GM18867 (cell line): ENCODE data around the gene IQCK.
"Not testable (repeated sequence)": the region's sequence is repeated elsewhere in the genome, so short reads cannot be mapped to it uniquely, and the experiment has no call there.

Source experiments
- ATAC-seq: cut with Tn5 transposase; IDR thresholded peaks from one replicate; pipeline ENCODE4 v1.9.1; 2021; ENCODE audit warnings: mild to moderate bottlenecking, moderate library complexity; ENCODE audit not compliant: unreplicated experiment

The IQCK gene

GRCh38 chr16:19801824-19802223 lies 83.8 kb downstream of the IQCK start:
- ATAC-seq = not testable (repeated sequence)

DNA sequence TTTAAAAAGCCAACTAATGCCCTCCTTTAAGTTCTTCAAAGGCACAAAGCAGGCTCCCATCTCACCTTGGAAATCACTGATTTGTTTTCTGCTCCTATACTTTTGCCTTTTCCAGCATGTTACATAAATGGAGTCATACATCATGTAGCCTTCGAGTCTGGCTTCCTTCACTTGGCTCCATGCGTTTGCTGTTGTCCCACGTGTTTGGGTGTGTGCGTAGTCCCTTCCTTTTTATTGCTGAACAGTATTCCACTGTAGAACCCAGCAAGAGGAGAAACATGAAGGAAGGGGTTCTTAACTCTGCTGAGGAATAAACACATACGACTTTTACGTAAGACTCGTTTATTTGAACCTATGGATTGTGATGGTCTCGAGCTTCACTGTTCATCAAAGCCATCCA lies 84.5 kb downstream of the IQCK start:
- ATAC-seq = no peak

- ATAC-seq = no peak
Measured at GRCh38 chr16:19804538-19805323, 86.7 kb downstream of the IQCK start.

DNA sequence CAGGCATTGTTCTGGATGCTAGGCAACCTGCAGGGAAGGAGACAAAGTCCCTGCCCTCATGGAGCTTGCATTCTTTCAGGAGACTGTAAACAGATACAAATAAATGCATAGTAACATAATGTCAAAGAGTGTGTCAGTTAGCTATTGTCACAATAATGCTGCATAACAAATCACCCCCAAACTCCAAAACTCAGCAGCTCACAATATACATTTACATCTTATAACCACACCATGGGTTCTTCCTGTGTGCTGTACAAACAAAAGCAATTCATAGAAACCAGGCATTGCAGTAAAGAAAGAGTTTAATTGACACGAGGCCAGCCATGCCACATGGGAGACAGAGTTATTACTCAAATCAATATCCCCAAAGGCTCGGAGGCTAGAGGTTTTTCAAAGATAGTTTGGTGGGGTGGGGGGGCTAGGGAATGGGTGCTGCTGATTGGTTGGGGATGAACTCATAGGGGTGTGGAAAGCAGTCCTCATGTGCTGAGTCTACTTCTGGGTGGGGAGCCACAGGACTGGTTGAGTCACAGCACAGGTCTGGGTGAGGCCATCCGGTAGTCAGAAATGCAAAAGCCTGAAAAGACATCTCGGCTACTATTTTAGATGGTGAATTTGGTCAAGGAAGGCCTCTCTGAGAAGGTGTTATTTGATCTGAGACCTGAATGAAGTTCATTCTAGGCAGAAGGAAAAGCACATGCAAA lies 87.5 kb downstream of the IQCK start:
- no peak for ATAC-seq

- ATAC-seq = no peak
Measured at GRCh38 chr16:19808061-19808641, 90.1 kb downstream of the IQCK start.

GRCh38 chr16:19809121-19809635 lies 91.1 kb downstream of the IQCK start:
- ATAC-seq = no peak

DNA sequence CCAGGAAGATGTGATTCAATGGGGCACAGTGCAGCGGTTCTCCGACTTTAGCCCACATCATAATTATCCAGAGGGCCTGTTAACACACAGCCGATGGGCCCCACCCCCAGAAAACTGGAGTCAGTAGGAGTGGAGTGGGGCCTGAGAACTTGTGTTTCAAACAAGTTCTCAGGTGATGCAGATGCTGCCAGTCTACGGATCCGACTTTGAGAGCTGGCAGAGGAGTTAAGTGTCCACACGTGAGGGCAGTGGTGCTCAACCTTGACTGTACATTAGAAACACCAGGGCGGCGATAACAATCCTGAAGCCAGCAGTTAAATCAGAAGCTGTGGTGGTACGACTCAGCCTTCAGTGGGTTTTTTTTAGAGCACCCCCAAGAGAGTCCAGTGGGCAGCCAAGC lies 91.6 kb downstream of the IQCK start:
- no peak for ATAC-seq

DNA sequence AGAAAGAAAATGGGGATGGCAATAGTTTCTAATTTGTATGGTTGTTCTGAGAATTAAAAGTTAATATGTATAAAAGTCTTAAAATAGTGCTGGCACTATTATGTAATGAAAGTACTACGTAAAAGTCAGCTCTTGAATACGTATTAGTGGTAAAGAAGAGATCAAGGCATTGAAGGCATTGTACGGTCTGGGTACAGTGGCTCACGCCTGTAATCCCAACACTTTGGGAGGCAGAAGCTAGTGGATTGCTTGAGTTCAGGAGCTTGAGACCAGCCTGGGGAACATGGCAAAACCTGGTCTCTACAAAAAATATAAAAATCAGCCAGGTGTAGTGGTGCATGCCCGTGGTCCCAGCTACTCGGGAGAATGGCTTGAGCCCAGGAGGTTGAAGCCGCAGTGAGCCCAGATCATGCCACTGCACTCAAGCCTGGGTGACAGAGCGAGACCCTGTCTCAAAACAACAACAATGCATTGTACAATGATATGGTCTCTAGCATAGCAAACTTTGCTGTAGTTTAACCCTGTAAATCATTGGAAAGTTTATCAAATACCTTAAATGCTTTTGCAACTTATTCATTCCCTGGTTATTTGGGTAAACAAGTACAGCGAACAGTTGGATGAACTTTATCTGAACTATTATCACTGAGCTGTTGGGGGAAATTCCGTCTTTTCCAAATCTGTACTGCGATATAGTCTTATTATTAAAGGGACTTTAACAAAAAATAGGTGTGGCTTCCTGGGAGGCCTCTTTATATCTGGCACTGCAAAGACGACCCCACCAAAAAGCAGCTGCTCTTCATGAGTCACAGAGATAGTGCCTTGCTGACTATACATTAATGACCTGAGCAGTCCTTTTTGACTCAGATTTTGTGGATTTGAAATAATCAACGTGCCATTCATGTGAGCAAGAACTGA lies 93.0 kb downstream of the IQCK start:
- ATAC-seq = no peak

DNA sequence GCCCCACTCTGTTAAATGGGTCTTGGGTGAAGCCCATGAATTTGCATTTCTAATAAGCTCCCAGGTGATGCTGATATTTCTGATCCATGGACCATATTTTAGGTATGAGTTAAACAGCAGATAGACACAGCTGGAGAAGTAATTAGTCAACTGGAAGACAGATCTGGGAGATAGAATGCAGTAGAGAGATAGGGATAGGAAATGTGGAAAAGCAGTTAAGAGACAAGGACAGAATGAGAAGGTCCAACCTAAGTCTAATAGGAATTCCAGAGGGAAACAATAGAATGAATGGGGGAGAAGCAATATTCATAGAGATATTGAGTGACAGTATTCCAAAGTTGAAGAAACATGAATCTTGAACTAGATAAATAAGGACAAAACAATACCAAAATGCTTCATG lies 94.9 kb downstream of the IQCK start:
- ATAC-seq = no peak

- ATAC-seq = no peak
Measured at GRCh38 chr16:19815418-19815817, 97.3 kb downstream of the IQCK start.

DNA sequence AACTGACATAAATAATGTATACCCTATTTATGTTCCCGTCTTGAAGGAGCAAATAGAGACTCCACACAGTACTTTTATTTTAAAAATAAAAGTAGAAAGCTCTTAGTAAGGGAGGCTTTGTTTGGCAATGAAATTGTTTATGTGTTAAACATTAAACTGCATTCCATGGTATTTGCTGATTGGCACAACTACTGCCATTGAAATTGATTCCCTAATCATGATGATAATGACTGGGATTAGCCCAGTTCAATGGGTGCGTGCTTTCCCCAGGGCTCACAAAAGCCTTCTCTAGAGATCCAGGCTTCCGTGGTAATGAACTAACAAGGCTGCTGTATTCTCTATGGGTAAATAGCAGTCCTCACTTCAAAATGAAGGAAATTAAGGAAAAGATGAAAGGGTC lies 99.1 kb downstream of the IQCK start:
- ATAC-seq = no peak

DNA sequence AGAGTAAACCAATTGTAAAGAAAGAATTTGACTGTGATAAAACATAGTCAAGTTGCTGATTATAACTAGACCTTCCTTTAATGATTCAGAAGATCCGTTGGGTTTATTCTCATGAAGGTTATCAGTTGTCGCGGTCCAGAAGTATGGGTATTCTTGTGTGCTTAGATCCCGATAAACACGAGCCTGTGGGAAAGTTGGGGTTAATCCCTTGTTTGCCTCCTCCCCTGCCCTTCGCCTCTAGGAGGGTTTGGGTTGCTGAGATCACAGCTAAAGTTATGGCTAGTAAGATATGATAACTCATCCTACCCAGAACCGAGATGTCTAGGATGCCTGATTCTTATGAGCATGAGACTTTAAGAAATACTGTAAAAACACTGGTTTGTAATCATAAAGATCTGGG lies 99.8 kb downstream of the IQCK start:
- no peak for ATAC-seq

DNA sequence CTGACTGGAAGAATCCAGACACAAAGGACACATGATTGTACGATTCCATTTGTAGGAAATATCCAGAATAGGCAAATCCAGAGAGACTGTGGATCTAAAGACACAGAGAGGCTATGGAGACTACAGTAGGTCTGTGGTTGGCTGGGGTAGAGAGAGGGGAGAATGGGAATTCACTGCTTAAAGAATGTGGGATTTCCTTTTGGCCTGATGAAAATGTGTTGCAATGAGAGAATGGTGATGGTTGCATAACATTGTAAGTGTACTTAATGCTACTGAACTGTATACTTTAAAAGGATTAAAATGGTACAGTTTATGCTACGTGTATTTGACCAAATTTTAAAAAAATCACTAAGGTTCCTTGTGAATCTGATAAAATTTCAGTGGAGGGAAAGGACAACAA lies 104.5 kb downstream of the IQCK start:
- ATAC-seq = no peak

DNA sequence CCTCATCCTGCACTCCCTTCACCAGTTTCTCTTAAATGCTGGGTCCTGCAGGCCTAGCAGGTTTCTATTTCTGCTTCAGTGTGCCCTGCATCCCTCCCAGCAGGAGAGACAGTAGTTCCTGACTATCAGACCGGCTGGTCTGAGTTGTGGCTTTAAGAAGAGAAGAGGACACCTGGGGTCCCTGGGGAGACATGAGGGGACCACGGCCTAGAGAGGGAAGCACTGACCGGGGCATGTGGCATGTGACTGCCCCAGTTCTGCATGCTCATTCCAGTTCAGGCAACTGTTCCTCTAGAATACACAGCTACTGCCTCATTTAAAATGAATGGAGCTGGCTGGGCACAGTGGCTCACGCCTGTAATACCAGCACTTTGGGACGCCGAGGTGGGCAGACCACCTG lies 105.3 kb downstream of the IQCK start:
- no peak for ATAC-seq

DNA sequence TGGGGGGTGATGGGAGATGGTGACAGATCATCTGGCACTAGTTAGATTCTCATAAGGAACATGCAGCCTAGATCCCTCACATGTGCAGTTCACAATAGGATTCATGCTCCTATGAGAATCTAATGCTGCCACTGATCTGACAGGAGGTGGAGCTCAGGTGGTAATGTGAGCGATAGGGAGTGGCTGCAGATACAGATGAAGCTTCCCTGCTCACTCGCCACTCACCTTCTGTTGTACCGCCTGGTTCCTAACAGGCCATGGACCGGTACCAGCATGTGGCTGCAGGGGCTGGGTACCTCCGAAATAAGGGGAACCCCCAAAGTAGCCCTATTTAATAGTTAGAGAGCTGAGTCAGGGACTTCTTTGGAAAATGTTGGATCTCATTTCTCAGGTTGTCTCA lies 106.1 kb downstream of the IQCK start:
- no peak for ATAC-seq

- no peak for ATAC-seq
Measured at GRCh38 chr16:19829844-19830692, 112.0 kb downstream of the IQCK start.

- no peak for ATAC-seq
Measured at GRCh38 chr16:19830902-19831560, 113.0 kb downstream of the IQCK start.

- no peak for ATAC-seq
Measured at GRCh38 chr16:19831678-19832077, 113.6 kb downstream of the IQCK start.

GRCh38 chr16:19833176-19833575 lies 115.1 kb downstream of the IQCK start:
- ATAC-seq = no peak
